IgD-negative memory B cell (primary cell): ENCODE data around the gene CORO2B. TPM values are rescaled to one million over a fixed set of nuclear protein-coding genes. Genes with fewer than 3 reads are reported as not detected.
"Not testable (repeated sequence)": the region's sequence is repeated elsewhere in the genome, so short reads cannot be mapped to it uniquely, and the experiment has no call there.

Source experiments
- H3K27ac Mint-ChIP-seq, 3 donors: one replicate each; pipeline ENCODE4 v1.8.0; 2020 to 2022; ENCODE audit warnings: mild to moderate bottlenecking in 3 of 3, mixed read lengths in 3 of 3, moderate library complexity in 1 of 3
- H3K27me3 Mint-ChIP-seq: one replicate; pipeline ENCODE4 v1.8.0; 2021; ENCODE audit warnings: mixed read lengths
- H3K36me3 Mint-ChIP-seq: one replicate; pipeline ENCODE4 v1.8.0; 2020; ENCODE audit warnings: mild to moderate bottlenecking, mixed read lengths
- H3K4me1 Mint-ChIP-seq, 3 donors: one replicate each; pipeline ENCODE4 v1.8.0; 2020 to 2022; ENCODE audit warnings: mixed read lengths in 3 of 3, mild to moderate bottlenecking in 1 of 3
- H3K4me3 Mint-ChIP-seq, 4 donors: one replicate each; pipeline ENCODE4 v1.8.0; 2020 to 2022; ENCODE audit warnings: mild to moderate bottlenecking in 4 of 4, mixed read lengths in 4 of 4, moderate library complexity in 3 of 4
- H3K9me3 Mint-ChIP-seq, 3 donors: one replicate each; pipeline ENCODE4 v1.8.0; 2020 to 2021; ENCODE audit warnings: mixed read lengths in 3 of 3, mild to moderate bottlenecking in 1 of 3
- polyA plus RNA-seq: library from polyadenylated mRNA; unstranded; fragments of 300-500 nt; fragmentation: Illumina TruSeq; gene quantifications from one replicate; pipeline ENCODE4 v1.2.3, GENCODE V29; 2021

The CORO2B gene
- polyA plus RNA-seq, 1 donor from 2014 or later: 0.94 TPM

DNA sequence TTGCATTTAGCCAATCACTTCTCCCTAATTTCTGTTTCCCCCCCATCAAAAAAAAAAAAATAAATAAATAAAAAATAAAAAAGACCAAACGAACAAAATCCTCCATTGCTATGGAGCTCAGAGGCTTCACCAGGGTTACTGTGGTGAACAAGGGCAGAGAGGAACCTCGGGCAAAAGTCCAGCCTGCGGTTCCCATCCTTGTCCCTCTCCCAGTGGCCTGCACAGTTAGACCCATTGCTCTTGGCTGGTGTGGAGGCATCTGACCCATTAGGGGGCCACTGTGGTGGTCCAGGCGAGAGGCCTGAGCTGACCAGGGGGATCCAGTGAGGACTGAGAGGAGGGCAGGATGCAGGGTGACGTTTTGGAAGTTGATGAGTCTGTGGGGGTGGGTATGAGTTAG lies 18.8 kb downstream of the CORO2B start:
- Mint-ChIP-seq H3K27me3 (peaks cover 5% of the 10 kb centered on the region), H3K4me3 (no peak overlapping the region), H3K4me1 (peaks cover 7 to 13% (median 9%) of the 10 kb centered on the region in 3 donors), H3K36me3 (peaks cover 4% of the 10 kb centered on the region), H3K9me3 (no peaks in the 10 kb centered on the region), H3K27ac (no peak overlapping the region)

DNA sequence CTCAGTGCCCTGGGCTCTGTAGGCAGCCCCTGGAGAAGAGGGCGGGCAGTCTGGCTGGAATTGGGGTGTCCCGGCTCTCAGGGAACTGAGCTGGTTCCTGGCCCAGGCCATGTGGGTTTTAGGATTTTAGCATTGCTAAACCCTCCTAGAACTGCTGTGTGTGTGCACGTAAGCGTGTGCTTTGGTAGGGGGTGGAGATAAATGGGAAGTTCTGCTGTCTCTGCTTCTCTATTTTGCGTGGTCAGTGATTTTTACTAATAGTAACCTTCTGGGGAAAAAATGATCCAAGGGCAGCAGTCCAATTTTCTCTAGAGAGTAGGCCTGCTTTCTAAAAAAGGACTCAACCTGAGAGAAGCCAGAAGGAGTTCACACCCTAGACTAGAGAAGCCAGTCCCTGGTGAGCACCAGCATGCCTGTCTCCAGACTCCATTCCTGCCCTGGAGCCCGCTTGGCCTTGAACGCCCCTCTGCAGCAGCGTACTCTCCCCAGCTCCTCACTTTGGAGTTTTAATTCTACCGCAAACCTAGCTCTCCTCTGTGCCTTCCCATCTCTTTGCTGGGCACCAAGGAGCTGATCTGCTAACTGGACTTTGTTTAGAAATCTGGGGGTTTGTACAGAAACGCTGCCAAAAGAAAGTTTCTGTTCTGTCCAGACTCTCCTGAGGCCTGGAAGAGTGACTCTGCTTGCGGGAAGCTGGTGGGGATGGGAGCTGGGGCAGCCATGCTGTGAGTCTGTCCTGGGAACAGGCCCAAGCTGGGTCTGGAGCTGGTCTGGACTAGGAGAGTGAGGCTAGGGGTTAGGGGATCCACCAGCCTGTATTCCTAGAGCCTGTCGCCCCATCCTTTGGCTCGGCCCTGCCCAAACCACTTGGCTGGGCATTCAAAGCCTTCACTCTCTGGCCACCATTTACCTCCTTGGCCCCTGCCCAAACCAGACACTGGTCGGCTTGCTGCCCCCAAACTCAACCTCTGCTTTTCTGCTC lies 19.7 kb downstream of the CORO2B start:
- H3K4me3 Mint-ChIP-seq: no peak overlapping the region
- H3K4me1 Mint-ChIP-seq: peaks cover 6 to 8% (median 7%) of the 10 kb centered on the region in 3 donors
- H3K27ac Mint-ChIP-seq: no peak overlapping the region
- peaks cover 4% of the 10 kb centered on the region for H3K36me3 Mint-ChIP-seq
- H3K9me3 Mint-ChIP-seq: no peaks in the 10 kb centered on the region
- peaks cover 5% of the 10 kb centered on the region for H3K27me3 Mint-ChIP-seq

DNA sequence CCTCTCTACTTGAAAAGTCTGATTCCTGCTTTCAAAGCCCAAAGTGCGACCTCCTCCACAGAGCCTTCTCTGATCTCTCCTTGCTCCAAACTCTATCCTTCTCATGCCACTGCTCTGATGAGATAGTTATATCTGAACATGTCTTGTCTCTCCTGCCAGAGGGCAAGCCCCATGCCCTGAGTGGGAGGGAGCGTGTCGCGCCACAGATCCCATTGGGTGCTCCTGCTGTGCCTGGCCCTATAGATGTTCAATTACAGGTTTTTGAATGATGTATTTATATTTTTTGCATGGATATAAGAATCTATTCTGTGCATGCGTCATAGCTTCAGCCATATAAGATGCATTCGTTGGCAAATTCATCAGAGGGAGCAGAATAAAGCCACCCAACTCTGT lies 20.4 kb downstream of the CORO2B start:
- no peaks in the 10 kb centered on the region for H3K9me3 Mint-ChIP-seq
- H3K27ac Mint-ChIP-seq: no peak overlapping the region
- peaks cover 4% of the 10 kb centered on the region for H3K36me3 Mint-ChIP-seq
- peaks cover 0 to 3% (median 3%) of the 10 kb centered on the region in 3 donors for H3K4me1 Mint-ChIP-seq
- no peak overlapping the region for H3K4me3 Mint-ChIP-seq
- H3K27me3 Mint-ChIP-seq: peaks cover 4% of the 10 kb centered on the region

DNA sequence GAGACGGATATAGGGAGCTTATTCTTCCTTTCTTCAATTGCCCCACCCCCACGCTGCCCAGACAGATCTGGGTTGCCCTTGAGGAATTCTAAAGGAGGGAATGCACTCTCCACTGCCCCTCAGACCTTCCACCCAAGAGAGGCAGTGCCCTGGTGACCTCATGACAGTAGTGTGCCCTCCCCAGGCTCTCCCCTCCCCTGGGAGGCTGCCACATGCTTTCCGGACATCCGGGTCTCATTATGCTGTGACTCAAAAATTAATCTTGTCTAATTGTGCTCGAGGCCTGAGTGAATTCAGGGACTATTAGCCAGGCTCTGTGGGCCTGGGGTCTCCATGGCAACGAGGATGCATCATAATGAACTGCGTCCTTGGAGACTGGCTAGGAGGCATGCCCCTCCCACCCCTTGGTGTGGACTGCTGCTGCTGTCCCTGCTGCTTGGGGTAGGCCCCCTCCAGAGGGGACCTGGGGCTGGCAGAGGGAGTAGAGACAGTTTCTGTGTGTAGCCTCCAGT lies 20.8 kb downstream of the CORO2B start:
- no peak overlapping the region for H3K4me3 Mint-ChIP-seq
- no peak overlapping the region for H3K27ac Mint-ChIP-seq
- peaks cover 0 to 3% (median 3%) of the 10 kb centered on the region in 3 donors for H3K4me1 Mint-ChIP-seq
- H3K36me3 Mint-ChIP-seq: peaks cover 4% of the 10 kb centered on the region
- peaks cover 2% of the 10 kb centered on the region for H3K27me3 Mint-ChIP-seq
- H3K9me3 Mint-ChIP-seq: no peaks in the 10 kb centered on the region

DNA sequence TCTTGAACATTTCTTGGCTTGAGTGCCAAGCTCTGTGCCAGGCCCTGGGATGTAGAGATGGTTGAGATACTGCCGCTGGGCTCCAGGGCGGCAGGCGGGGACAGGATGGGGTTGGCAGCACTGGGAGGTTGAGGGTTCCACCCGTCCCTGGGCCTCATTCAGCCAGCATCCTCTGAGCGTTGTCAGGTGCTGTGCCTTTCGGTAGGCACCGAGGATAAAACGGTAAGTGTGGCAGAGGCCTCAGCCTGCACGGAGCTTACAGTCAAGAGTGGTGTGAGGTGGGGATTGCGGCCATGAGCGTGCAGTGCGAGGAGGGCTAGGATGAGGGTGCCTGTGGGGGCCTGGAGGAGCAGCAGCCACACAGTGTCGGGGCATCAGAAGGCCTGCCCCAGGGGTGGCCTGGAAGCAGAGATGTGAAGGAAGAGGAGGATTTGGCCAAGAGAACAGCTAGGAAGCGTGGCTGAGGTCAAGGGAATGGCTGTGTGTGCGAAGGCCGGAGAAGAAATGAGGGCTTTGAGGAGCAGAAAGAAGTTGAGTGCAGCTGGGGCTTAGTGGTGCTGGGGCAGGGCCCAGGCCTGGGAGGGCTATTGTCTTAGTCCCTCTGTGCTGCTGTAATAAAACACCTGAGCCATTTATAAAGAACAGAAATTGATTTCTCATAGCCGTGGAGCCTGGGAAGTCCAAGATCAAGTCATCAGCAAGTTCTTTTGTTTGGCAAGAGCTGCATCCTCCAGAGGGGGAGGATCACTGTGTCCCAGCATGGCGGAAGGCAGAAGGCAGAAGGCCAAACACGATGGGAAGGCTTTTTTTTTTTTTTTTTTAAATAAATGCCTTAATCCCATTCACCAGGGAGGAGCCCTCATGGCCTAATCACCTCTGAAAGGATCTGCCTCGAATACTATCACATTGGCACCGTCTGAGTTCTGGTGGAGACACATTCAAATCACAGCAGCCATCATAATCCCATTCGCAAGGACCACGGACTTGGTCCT lies 22.7 kb downstream of the CORO2B start:
- no peak overlapping the region for H3K4me3 Mint-ChIP-seq
- H3K36me3 Mint-ChIP-seq: peaks cover 4% of the 10 kb centered on the region
- peaks cover 0 to 3% (median 3%) of the 10 kb centered on the region in 3 donors for H3K4me1 Mint-ChIP-seq
- H3K27me3 Mint-ChIP-seq: peaks cover 2% of the 10 kb centered on the region
- no peak overlapping the region for H3K27ac Mint-ChIP-seq
- H3K9me3 Mint-ChIP-seq: peaks cover 0 to 2% (median 0%) of the 10 kb centered on the region in 3 donors

DNA sequence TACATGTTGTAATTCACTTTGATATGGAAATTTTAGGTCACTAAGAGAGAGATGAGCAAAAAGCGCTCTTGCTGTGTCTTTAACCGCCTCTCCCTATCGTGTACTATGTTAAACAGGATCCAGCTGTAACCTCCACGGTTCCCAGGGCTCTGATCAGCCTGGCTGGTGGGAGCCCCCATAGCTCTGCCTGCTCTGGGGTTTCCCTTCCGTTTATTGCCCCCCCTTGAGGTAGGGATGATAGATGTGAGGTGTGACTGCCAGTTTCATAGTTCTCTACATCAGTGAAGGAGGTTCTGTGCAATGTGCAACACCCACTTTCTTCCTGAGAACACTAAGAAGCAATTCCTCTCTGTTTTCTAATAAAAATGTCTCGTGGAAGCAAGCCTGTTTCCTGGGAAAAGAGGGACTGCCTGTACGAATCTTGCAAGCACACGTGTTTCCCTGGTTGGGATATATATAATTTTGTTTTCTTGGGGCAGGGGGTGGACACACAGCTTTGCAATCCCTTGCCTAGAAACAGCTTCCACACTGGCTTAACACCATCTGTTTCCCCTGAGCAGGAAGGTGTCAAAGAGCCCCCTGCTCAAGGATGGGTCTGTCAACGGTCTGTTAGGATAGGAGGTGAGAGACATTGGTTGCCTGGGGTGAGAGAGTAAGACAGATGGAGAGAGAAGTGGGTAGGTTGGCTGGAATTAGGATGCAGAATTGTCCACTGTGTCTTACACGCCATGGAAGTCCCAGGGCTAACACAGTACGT lies 23.8 kb downstream of the CORO2B start:
- H3K4me1 Mint-ChIP-seq: peaks cover 0 to 3% (median 3%) of the 10 kb centered on the region in 3 donors
- H3K27ac Mint-ChIP-seq: no peak overlapping the region
- H3K27me3 Mint-ChIP-seq: peaks cover 2% of the 10 kb centered on the region
- no peak overlapping the region for H3K4me3 Mint-ChIP-seq
- peaks cover 0 to 4% (median 0%) of the 10 kb centered on the region in 3 donors for H3K9me3 Mint-ChIP-seq
- peaks cover 4% of the 10 kb centered on the region for H3K36me3 Mint-ChIP-seq

DNA sequence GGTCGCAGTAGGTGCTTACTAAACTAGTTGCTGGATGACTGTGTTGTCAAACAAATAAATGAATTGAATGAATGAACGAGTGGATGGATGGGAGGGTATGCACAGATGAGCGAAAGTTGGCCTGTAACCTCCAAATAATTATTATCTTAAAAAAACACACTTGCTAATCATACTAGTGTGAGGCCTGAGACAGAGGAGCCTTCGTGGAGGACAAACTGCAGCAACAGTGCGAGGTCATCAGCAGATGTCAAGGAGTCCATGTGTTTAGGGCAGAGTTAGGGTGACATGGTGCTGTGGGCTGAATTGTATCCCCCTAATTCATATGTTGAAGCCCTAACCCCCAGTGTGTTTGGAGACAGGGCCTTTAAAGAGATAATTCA lies 24.4 kb downstream of the CORO2B start:
- Mint-ChIP-seq H3K27me3 (peaks cover 2% of the 10 kb centered on the region), H3K9me3 (peaks cover 0 to 4% (median 0%) of the 10 kb centered on the region in 3 donors), H3K4me3 (no peak overlapping the region), H3K36me3 (peaks cover 4% of the 10 kb centered on the region), H3K27ac (no peak overlapping the region), H3K4me1 (peaks cover 0 to 3% (median 0%) of the 10 kb centered on the region in 3 donors)

DNA sequence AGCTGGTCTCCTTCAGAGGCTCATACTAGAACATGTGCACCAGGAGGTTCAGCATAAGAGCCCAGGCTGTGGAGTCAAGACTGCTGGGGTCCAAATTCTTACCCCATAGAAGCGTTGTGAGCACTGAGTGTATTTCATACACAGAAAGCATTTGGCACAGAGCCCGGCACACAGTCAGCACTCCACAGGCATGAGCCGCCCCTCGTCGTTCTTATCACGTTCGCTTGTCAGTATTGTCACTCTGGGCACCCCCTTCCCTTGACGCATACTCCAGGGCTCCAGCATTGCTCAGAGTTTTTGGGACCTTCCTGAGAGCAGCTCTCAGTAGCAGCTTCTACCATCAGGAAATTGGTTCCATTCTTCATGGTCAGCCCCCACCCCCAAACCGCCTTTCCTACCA lies 25.2 kb downstream of the CORO2B start:
- peaks cover 6% of the 10 kb centered on the region for H3K36me3 Mint-ChIP-seq
- peaks cover 0 to 3% (median 2%) of the 10 kb centered on the region in 3 donors for H3K4me1 Mint-ChIP-seq
- H3K4me3 Mint-ChIP-seq: no peak overlapping the region
- H3K27me3 Mint-ChIP-seq: peaks cover 2% of the 10 kb centered on the region
- no peak overlapping the region for H3K27ac Mint-ChIP-seq
- H3K9me3 Mint-ChIP-seq: peaks cover 0 to 4% (median 0%) of the 10 kb centered on the region in 3 donors

DNA sequence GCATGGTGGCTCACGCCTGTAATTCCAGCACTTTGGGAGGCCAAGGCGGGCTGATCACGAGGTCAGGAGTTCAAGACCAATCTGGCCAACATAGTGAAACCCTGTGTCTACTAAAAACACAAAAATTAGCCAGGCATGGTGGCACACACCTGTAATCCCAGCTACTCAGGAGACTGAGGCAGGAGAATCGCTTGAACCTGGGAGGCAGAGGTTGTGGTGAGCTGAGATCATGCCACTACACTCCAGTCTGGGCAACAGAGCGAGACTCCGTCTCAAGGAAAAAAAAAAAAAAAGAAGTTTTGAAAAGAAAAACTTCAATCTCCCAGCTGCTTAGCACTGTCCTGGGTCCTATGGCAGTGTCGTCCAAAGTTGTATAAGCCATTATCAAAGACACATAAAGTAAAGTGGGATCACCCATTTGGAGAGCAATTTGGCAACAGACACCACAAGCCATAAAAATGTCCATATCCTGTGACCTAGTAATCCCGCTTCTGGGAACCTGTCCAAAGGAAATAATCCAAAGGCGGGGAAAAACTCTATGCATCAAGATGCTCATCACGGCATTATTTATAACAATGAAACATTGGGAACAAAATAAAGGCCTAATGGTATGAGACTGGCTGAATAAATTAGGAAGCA lies 26.2 kb downstream of the CORO2B start:
- not testable (repeated sequence) for H3K36me3 Mint-ChIP-seq, H3K4me3 Mint-ChIP-seq, H3K27ac Mint-ChIP-seq, H3K27me3 Mint-ChIP-seq, H3K4me1 Mint-ChIP-seq, H3K9me3 Mint-ChIP-seq

DNA sequence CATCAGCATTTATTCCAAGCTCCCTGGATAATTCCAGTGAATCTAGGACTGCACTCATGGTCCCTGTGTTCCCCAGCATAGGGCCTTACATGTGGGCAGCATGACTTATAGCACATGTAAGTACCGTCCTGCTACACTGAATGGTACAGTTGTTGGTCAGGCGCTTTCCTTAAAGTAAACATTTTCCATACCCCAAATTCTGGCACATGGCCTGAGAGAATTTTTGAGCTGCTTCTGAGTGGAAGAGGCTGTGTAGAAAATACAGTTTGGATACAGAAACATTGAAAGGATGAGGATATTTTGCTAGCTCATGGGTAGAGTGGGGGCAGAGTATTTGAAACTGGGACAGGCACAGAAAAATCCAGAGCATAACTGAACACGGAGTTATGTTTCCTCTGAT lies 27.6 kb downstream of the CORO2B start:
- peaks cover 0 to 4% (median 0%) of the 10 kb centered on the region in 3 donors for H3K9me3 Mint-ChIP-seq
- H3K4me1 Mint-ChIP-seq: peaks cover 0 to 2% (median 0%) of the 10 kb centered on the region in 3 donors
- H3K27me3 Mint-ChIP-seq: no peaks in the 10 kb centered on the region
- no peak overlapping the region for H3K27ac Mint-ChIP-seq
- H3K4me3 Mint-ChIP-seq: no peak overlapping the region
- H3K36me3 Mint-ChIP-seq: peaks cover 5% of the 10 kb centered on the region

DNA sequence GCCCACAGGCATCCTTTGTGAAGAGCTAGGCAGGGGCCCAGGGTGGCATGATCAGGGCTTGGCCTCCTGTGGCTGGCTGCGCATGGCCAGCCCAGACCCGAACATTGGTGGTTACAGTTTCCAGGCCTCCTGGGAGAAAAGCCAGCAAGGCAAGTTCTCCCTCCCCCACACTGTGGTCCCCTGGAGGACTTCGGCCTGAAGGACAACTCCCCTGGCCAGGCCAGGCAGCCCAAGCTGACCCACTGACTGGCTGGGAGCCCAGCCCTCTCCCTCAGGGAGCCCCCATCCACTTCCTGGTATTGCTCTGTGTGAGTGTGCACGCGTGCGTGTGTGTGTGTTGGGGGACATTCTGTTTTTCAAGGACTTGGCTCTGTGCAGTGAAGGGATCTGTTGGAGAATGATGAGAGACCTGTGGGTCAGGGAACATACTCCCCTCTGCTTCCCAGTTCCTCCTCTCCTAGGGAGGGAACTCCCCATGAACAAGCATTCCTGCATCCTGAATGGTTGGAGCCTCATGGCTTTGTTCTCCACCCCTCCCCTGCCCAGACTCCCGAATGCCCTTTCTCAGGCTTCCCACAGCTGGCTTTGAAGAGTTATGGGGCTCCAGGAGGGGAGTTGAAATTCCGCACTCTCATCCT lies 29.5 kb downstream of the CORO2B start:
- Mint-ChIP-seq H3K9me3 (peaks cover 0 to 4% (median 0%) of the 10 kb centered on the region in 3 donors), H3K27me3 (no peaks in the 10 kb centered on the region), H3K36me3 (peaks cover 5% of the 10 kb centered on the region), H3K4me1 (peaks cover 0 to 5% (median 5%) of the 10 kb centered on the region in 3 donors), H3K4me3 (peak overlapping the region in 1 of 4 donors; percentile 75), H3K27ac (no peak overlapping the region)

DNA sequence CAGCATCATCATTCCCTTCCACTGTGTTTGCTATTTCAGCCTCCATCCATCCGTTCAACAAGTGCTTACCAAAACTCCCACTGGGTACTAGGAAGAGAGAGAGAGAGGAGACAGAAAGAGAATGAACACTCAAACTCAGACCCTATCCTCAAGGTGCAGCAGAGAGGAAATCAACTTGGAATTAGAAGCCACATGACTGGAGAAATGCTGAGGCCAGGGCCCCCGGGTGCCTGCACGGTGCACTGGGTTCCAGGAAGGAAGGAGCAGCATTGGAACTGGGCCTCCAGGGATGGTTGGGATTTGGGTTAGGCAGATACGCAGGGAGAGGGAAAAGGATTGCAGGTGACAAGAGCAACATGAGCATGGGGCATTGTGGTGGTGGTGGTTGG lies 30.0 kb downstream of the CORO2B start:
- Mint-ChIP-seq H3K9me3 (peaks cover 0 to 4% (median 0%) of the 10 kb centered on the region in 3 donors), H3K27me3 (no peaks in the 10 kb centered on the region), H3K4me1 (peaks cover 0 to 5% (median 5%) of the 10 kb centered on the region in 3 donors), H3K4me3 (peak overlapping the region in 1 of 4 donors; percentile 75), H3K27ac (no peak overlapping the region), H3K36me3 (peaks cover 5% of the 10 kb centered on the region)

DNA sequence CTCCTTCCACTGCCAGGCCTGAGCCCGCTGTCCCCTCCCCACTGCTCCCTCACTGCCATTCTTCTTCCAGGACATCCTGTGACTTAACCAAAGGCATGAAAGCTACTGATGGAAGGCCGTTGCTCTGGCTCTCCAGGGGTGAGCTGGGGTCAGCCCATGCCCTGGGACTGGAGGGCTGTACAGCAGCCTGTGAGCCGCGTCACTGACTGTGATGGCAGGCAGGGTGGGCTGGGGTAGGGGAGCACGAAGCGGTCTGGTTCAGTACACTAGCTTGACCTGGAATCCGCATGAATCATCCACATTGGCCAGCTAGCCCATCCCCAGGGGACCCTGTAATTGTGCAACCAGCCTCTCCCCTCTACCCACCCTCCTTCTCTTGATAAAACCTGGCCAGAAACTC lies 30.8 kb downstream of the CORO2B start:
- no peaks in the 10 kb centered on the region for H3K27me3 Mint-ChIP-seq
- peaks cover 0 to 5% (median 5%) of the 10 kb centered on the region in 3 donors for H3K4me1 Mint-ChIP-seq
- peaks cover 0 to 4% (median 0%) of the 10 kb centered on the region in 3 donors for H3K9me3 Mint-ChIP-seq
- H3K36me3 Mint-ChIP-seq: peaks cover 5% of the 10 kb centered on the region
- H3K27ac Mint-ChIP-seq: no peak overlapping the region
- H3K4me3 Mint-ChIP-seq: no peak overlapping the region
